Stimulated activated CD8-positive, alpha-beta memory T cell treated with anti-CD3 and anti-CD28 coated beads, Interleukin-12 subunit alpha, Interleukin-12 subunit beta, amount 100 ng/mL, for 1 hour (primary cell): ENCODE measurements around the gene NUP160.
"Not testable (repeated sequence)": the region's sequence is repeated elsewhere in the genome, so short reads cannot be mapped to it uniquely, and the experiment has no call there.

Experiments used
- DNase-seq: peaks from one replicate; pipeline ENCODE4 v3.0.0-alpha.2; 2020; ENCODE audit warnings: low read depth

The NUP160 gene

DNA sequence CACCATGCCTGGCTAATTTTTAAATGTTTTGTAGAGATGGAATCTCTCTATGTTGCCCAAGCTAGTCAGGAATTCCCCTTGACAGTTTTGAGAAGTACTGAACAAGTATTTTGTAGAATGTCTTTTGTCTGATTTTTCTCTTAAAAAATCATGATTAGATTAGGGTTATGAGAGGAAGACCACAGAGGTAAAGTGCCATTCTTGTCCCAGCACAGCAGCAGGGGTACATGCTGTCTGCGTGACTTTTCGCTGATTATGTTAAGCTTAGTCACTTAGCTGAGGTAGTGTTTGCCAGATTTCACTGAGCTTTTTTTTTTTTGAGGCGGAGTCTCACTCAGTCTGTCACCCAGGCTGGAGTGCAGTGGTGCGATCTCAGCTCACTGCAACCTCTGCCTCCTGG, 13.6 kb upstream of the NUP160 start:
- no peak for DNase-seq

- DNase-seq: no peak
Measured at GRCh38 chr11:47860536-47860935, 12.4 kb upstream of the NUP160 start.

GRCh38 chr11:47857892-47858543, 9.9 kb upstream of the NUP160 start:
- DNase-seq: no peak

DNA sequence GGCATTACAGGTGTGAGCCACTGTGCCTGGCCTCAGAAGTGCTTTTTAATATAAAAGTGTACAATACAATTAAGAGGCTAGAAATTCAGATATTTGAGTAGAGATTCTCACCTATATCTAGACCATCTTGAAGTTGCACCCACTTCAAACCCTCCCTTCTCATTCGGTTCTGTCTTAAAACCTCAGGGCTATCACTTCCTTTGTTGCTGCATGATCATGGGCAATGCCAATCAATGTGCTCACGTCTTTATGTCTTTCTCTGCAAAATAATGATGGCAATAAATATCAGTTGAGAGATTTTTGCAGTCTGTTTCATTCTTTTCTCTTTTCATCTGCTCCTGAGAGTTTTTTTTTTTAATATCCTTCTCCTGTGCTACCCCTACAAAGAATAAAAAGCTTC, 9.3 kb upstream of the NUP160 start:
- no peak for DNase-seq

GRCh38 chr11:47856186-47856585, 8.0 kb upstream of the NUP160 start:
- DNase-seq: no peak

- no peak for DNase-seq
Measured at GRCh38 chr11:47854667-47855066, 6.5 kb upstream of the NUP160 start.

DNA sequence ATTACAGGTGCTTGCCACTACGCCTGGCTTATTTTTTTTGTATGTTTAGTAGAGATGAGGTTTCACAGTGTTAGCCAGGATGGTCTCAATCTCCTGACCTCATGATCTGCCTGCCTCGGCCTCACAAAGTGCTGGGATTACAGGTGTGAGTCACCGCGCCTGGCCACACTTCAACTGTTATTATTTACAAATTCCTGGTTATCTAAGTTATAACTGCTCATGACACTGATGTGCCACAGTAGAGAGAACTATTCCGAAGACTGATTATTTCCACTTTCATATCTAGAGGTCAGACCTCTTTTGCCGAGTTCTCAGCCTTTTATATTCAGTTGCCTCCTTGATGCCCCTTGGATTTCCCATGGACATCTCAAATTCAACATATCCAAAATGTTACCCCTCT, 3.9 kb upstream of the NUP160 start:
- no peak for DNase-seq

- DNase-seq: no peak
Measured at GRCh38 chr11:47850337-47850736, 2.2 kb upstream of the NUP160 start.

DNA sequence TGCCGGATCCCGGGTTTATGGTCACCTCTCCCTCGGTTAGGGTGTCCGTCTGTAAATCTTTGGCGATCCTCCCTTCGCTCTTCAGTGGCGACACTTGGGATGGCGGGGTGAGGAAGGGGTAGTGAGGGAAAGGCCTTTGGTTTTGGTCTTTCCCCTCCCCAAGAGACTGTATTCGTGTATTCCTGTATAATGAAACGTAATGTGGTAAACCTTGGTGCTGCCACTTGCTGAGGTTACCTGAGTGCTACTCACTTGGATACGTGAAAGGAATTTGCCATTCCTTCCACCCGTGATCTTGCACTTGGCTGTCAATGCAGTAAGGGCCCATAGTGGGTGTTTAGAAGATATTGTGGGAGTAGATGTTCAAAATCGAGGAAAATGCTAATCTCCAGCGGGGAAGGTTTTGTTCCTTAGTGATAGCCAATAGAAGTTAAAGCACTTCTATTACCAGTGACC, 578 bp upstream of the NUP160 start:
- DNase-seq: no peak

DNA sequence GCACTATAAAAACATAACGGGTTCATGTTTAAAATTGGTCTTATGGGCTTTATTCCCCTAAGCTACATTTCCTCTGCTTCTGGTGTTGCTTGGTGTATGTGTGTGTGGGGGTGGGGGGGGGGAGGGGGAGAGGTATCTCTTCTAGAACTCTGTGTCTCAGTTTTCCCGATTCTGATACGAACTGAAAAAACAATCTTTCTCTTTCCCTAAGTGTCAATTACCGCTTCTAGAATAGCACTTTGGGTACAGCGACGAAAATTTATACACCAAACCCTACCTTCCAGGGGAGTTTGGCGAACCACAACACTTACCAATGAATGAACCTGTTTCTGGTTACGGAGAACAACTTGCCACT, 636 bp downstream of the NUP160 start:
- DNase-seq: no peak

- DNase-seq: no peak
Measured at GRCh38 chr11:47846998-47847397, 1.2 kb downstream of the NUP160 start.

GRCh38 chr11:47843361-47844055, 4.6 kb downstream of the NUP160 start:
- no peak for DNase-seq

GRCh38 chr11:47842749-47843148, 5.4 kb downstream of the NUP160 start:
- no peak for DNase-seq

- no peak for DNase-seq
Measured at GRCh38 chr11:47837929-47838328, 10.2 kb downstream of the NUP160 start.

- no peak for DNase-seq
Measured at GRCh38 chr11:47837292-47837691, 10.9 kb downstream of the NUP160 start.

DNA sequence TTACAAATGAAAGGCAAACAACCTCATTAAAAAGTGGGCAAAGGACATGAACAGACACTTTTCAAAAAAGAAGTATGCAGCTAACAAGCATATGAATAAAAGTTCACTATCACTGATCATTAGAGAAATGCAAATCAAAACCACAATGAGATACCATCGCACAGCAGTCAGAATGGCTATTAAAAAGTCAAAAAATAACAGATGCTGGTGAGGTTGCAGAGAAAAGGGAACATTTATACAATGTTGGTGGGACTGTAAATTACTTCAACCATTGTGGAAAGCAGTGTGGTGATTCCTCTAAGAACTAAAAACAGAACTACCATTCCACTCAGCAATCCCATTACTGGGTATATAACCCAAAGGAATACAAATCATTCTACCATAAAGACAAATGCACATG, 18.1 kb downstream of the NUP160 start:
- DNase-seq: not testable (repeated sequence)

DNA sequence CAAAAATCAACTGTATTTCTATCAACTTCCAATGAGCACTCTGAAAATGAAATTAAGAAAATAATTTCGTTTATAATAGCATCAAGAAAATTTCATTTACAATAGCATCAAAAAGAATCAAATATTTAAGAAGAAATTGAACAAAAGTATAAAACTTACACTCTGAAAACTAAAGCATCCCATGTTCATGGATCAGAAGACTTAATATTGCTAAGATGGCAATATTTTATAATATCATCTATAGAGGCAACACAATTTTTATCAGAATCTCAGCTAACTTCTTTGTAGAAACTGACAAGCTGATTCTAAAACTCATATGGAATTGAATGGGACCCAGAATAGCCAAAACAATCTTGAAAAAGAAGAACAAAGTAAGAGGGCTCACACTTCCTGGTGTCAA, 19.9 kb downstream of the NUP160 start:
- DNase-seq: no peak

GRCh38 chr11:47822664-47823063, 25.5 kb downstream of the NUP160 start:
- not testable (repeated sequence) for DNase-seq

- DNase-seq: no peak
Measured at GRCh38 chr11:47819743-47820142, 28.4 kb downstream of the NUP160 start.

- no peak for DNase-seq
Measured at GRCh38 chr11:47800759-47801158, 47.4 kb downstream of the NUP160 start.

GRCh38 chr11:47797633-47798032, 50.5 kb downstream of the NUP160 start:
- DNase-seq: peak; percentile 4

GRCh38 chr11:47791774-47792430, 56.2 kb downstream of the NUP160 start:
- no peak for DNase-seq

DNA sequence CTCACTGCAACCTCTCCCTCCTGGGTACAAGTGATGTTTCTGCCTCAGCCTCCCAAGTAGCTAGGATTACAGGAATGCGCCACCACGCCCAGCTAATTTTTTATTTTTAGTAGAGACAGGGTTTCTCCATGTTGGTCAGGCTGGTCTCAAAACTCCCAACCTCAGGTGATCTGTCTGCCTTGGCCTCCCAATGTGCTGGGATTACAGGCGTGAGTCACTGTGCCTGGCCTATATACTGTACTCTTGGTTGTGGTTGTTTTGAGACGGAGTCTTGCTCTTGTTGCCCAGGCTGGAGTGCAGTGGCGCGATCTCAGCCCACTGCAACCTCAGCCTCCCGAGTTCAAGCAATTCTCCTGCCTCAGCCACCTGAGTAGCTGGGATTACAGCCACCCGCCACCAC, 58.1 kb downstream of the NUP160 start:
- DNase-seq: not testable (repeated sequence)
